ENCODE results near the gene MRPL19. TPM values are rescaled to one million over a fixed set of nuclear protein-coding genes. Genes with fewer than 3 reads are reported as not detected.

MRPL19 gene
- total and polyA plus RNA-seq, 2 experiments from 2014 or later: 54.6 to 59.7 TPM

DNA sequence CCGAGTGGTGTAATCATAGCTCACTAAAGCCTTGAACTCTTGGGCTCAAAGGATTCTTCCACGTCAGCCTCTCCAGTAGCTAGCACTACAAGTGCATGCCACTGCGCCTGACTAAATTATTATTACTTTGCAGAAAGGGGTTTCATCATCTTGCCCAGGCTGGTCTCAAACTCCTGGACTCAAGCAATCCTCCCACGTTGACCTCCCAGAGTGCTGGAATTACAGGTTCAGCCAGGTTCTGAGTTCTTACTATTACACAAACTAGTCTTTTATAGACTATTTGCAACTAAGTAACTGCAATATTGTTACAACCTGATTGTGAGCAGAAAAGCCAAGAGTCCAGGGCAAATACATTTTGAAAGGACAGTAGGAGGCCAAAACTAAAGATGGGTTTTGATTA, 35.9 kb upstream of the MRPL19 start:
- H3K4me1 ChIP-seq (ENCODE audit: low read depth): no peaks in the 10 kb centered on the region
- peaks cover 6% of the 10 kb centered on the region for H3K27me3 ChIP-seq
- DNase-seq (ENCODE audit: low read depth in 1 of 2, low spot score in 1 of 2): no peak
- H3K36me3 ChIP-seq: no peaks in the 10 kb centered on the region
- TF ChIP-seq, protein P1, sequence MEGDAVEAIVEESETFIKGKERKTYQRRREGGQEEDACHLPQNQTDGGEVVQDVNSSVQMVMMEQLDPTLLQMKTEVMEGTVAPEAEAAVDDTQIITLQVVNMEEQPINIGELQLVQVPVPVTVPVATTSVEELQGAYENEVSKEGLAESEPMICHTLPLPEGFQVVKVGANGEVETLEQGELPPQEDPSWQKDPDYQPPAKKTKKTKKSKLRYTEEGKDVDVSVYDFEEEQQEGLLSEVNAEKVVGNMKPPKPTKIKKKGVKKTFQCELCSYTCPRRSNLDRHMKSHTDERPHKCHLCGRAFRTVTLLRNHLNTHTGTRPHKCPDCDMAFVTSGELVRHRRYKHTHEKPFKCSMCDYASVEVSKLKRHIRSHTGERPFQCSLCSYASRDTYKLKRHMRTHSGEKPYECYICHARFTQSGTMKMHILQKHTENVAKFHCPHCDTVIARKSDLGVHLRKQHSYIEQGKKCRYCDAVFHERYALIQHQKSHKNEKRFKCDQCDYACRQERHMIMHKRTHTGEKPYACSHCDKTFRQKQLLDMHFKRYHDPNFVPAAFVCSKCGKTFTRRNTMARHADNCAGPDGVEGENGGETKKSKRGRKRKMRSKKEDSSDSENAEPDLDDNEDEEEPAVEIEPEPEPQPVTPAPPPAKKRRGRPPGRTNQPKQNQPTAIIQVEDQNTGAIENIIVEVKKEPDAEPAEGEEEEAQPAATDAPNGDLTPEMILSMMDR (IDR thresholded peaks at IDR 0.05; ENCODE audit: low read depth, low read length): no peak
- H3K9me3 ChIP-seq (ENCODE audit: low read depth): no peaks in the 10 kb centered on the region
- H3K4me3 ChIP-seq: no peak overlapping the region
- H3K27ac ChIP-seq: no peak overlapping the region

DNA sequence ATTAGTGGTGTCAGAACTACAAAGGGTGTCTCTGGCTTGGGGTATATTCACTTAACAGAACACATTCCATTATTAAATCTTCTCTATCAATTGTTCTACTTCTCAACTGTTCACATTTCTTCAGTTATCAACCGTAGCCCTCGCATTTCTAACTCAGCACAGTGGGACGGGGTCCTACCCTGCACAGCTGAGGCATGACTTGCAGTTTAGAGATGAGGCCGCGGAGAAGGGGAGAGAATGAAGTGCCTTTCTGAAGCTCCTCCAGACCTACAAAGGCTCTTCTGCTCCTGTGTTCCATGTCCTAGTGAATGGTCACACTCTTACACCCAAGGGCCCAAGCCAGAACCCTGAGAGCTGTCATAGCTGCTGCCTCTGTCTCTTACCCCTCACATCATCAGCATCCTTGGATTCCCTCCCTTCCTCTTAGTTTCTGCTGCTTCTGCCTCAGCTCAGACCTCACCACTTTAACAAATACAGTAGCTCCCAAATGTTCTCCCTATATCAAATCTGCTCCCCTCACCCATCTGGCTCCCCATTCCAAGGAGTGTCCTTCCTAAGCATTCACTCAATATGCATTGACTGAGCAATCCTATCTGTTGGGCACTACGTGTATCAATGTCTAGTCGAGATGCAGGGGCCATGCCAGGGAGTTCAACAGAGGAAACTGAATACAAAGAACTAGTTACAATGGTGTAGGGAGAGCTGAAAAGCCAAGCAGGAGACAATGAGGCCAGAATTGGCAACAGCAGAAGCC, 34.3 kb upstream of the MRPL19 start:
- Histone ChIP-seq H3K36me3 (no peaks in the 10 kb centered on the region), H3K27me3 (peaks cover 6% of the 10 kb centered on the region), H3K9me3 (ENCODE audit: low read depth) (no peaks in the 10 kb centered on the region), H3K27ac (no peak overlapping the region), H3K4me1 (ENCODE audit: low read depth) (no peaks in the 10 kb centered on the region), H3K4me3 (no peak overlapping the region)
- no peak for DNase-seq (ENCODE audit: low read depth in 1 of 2, low spot score in 1 of 2)
- TF ChIP-seq, protein P1 (IDR thresholded peaks at IDR 0.05; ENCODE audit: low read depth, low read length): no peak

DNA sequence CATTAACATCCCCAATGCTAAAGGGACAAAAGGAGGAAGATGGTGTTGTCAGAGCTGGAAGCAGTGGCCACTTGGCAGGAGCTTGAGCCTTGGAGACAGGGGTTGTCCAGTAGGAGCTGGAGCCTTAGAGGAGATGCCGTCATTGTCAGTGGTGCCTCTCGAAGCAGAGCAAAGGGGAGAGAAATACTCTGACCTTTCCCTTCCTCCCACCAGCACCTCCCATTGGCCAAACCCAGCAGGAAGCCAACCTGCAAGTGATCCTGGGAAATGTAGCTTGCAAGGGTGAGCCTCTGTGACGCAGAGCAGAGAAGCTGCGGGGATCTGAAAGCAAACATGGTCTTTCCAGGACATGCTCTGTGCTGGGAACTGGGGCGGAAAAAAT, 33.7 kb upstream of the MRPL19 start:
- Histone ChIP-seq H3K9me3 (ENCODE audit: low read depth) (no peaks in the 10 kb centered on the region), H3K4me3 (no peak overlapping the region), H3K36me3 (no peaks in the 10 kb centered on the region), H3K27me3 (peaks cover 6% of the 10 kb centered on the region), H3K4me1 (ENCODE audit: low read depth) (no peaks in the 10 kb centered on the region), H3K27ac (no peak overlapping the region)
- no peak for DNase-seq (ENCODE audit: low read depth in 1 of 2, low spot score in 1 of 2)
- TF ChIP-seq, protein P1 (IDR thresholded peaks at IDR 0.05; ENCODE audit: low read depth, low read length): no peak

DNA sequence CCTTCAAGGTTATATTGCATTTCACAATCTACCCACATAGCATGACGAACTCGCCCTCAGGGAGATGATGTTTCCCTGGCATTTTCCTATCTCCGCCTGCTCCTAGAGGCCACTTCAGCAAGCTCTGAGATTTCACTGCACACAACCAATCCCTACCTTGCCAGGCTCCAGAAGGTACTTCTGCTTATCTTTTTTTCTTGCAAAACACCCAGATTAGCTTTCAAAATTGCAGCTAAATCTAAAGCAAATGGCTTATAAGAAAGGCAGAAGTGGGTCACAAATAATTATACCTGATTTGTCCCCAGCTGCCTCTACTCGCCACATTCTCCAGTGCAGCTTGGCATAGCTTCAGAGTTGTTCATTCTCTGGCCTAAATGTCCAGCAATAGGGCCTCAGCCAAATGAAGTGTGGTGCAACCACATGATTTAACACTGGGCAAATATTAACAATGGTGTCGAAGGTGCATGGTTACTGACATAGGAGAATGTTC, 32.4 kb upstream of the MRPL19 start:
- Histone ChIP-seq H3K27me3 (peaks cover 6% of the 10 kb centered on the region), H3K4me3 (no peak overlapping the region), H3K4me1 (ENCODE audit: low read depth) (no peaks in the 10 kb centered on the region), H3K9me3 (ENCODE audit: low read depth) (no peaks in the 10 kb centered on the region), H3K27ac (no peak overlapping the region), H3K36me3 (no peaks in the 10 kb centered on the region)
- TF ChIP-seq, protein P1 (IDR thresholded peaks at IDR 0.05; ENCODE audit: low read depth, low read length): no peak
- DNase-seq (ENCODE audit: low read depth in 1 of 2, low spot score in 1 of 2): no peak

DNA sequence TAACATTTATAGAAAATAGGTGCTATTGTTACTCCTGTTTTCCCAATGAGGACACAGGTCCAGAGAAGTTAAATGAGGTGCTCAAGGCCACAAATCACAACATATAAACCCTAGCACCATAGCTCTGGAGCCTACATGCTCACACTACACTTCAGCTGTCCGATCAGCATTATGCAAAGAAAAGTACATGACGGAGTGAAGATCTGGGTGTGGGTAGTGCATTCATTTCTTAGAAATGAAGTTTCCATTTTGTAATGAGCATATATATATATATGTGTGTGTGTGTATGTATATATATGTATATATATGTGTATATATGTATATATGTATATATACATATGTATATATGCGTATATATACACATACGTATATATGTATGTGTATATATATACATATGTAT, 30.2 kb upstream of the MRPL19 start:
- DNase-seq (ENCODE audit: low read depth in 1 of 2, low spot score in 1 of 2): no peak
- no peaks in the 10 kb centered on the region for H3K27me3 ChIP-seq
- H3K4me3 ChIP-seq: no peak overlapping the region
- TF ChIP-seq, protein P1 (IDR thresholded peaks at IDR 0.05; ENCODE audit: low read depth, low read length): no peak
- no peak overlapping the region for H3K27ac ChIP-seq
- no peaks in the 10 kb centered on the region for H3K36me3 ChIP-seq
- H3K4me1 ChIP-seq (ENCODE audit: low read depth): no peaks in the 10 kb centered on the region
- no peaks in the 10 kb centered on the region for H3K9me3 ChIP-seq (ENCODE audit: low read depth)

All from cardiac muscle cell (in vitro differentiated cells and primary cell).